GM19452 (cell line): ENCODE results near the gene CILP.
"Not testable (repeated sequence)": the region's sequence is repeated elsewhere in the genome, so short reads cannot be mapped to it uniquely, and the experiment has no call there.

Experiments
- ATAC-seq: cut with Tn5 transposase; IDR thresholded peaks from one replicate; pipeline ENCODE4 v1.9.1; 2021; ENCODE audit not compliant: unreplicated experiment

The CILP gene, protein sequence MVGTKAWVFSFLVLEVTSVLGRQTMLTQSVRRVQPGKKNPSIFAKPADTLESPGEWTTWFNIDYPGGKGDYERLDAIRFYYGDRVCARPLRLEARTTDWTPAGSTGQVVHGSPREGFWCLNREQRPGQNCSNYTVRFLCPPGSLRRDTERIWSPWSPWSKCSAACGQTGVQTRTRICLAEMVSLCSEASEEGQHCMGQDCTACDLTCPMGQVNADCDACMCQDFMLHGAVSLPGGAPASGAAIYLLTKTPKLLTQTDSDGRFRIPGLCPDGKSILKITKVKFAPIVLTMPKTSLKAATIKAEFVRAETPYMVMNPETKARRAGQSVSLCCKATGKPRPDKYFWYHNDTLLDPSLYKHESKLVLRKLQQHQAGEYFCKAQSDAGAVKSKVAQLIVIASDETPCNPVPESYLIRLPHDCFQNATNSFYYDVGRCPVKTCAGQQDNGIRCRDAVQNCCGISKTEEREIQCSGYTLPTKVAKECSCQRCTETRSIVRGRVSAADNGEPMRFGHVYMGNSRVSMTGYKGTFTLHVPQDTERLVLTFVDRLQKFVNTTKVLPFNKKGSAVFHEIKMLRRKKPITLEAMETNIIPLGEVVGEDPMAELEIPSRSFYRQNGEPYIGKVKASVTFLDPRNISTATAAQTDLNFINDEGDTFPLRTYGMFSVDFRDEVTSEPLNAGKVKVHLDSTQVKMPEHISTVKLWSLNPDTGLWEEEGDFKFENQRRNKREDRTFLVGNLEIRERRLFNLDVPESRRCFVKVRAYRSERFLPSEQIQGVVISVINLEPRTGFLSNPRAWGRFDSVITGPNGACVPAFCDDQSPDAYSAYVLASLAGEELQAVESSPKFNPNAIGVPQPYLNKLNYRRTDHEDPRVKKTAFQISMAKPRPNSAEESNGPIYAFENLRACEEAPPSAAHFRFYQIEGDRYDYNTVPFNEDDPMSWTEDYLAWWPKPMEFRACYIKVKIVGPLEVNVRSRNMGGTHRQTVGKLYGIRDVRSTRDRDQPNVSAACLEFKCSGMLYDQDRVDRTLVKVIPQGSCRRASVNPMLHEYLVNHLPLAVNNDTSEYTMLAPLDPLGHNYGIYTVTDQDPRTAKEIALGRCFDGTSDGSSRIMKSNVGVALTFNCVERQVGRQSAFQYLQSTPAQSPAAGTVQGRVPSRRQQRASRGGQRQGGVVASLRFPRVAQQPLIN

DNA sequence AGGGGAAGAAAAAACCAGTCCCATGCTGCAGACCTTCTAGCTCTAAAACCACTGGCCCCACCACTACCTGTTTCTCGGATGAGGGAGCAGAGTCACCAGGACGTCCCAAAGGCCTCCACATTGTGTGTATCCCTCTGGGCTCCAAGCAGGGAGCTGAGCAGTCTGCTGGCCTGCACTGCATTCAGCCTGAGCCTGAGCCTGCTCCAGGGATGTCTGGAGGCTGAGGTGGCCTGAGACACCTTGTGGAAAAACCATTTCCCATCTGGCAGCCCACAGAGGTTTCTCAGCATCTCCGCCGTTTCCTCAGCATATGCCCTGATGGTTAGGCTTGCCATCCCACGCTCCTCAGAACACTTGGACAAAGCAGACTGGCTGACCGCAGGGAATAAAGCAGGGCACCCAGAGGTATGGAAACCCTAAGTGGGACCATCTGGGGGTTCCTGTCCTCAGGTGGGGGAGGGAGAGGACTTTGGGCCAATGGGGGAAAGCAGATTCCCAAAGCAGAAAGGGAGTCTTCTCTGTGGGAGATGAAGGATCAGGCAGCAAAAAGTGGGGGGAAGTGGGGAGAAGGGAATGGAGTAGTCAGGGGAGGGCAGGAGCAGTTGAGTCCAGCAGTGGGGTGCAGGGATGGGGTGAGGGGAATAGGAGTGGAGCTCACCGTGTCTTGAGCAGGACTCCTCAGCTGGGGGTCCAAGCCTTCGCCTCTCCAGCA lies at the start of gene CILP:
CILP (minus strand) TSS at position 704 of the 712 bp plus-strand sequence. CDS start 1,718 bp downstream, outside the sequence.
- ATAC-seq, result no peak

- ATAC-seq, result no peak
These were observed 49.7 kb upstream of the CILP start for GRCh38 chr15:65260968-65261367.

DNA sequence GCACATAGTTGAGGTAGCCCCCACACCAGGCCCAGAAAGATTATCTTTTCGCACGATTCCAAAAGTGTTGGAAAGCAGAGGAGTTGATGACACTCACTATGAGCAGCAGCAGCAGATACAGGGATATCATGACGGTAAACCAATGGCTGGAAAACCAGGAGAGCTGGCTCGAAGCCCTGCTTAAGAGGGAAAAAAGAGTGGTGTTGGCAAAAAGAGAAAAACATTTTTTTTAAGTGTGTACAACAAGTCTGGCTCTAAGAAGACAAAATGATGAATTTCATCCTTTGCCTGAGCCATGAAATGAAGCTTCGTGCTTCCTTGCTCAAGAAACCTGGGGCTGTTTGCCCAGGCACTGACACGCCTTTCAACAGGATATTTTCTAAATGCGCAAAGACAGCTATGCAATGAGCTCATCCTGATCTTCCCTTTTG lies 48.1 kb upstream of the CILP start:
- no peak for ATAC-seq

DNA sequence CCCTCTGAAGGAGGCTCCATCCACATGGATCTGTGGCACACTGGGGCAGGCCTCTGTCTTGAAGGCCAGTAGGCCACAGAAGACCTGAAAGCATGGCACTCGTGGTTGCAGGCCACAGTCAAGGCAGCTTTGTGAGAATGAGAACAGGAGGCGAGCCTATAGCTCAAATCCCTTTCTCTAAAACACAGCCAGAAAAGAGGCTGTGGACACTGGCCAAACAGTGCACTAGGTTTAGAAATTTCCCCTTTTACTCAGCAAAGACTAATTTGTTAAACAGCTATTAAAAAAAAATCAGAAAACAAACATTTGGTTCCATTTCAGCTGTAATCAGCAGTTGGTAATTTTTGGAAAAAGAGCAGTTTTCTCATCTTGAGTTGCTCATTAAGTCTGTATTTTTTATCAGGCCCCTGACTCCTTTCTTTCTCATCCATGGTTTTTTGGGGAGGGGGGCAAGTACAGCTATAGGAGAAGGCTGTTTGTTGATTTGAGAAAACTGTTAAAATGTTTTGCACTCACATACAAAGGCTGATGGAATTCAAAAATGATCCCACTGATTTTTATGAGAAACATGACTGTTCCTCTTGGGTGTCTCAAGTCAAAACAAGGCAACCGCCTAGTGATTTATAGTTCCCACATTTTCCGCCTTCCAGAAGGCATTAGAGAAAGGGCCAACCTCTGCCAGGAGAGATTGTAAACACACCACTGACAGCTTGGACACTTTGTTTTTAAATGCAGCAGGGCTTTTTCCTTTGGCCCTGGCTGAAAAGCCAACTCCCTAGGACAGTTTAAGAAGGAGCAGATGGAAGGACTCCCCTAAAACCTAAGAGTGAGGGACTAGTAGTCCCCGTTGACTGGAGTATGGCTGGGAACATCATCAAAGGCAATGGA lies 47.3 kb upstream of the CILP start:
- no peak for ATAC-seq

DNA sequence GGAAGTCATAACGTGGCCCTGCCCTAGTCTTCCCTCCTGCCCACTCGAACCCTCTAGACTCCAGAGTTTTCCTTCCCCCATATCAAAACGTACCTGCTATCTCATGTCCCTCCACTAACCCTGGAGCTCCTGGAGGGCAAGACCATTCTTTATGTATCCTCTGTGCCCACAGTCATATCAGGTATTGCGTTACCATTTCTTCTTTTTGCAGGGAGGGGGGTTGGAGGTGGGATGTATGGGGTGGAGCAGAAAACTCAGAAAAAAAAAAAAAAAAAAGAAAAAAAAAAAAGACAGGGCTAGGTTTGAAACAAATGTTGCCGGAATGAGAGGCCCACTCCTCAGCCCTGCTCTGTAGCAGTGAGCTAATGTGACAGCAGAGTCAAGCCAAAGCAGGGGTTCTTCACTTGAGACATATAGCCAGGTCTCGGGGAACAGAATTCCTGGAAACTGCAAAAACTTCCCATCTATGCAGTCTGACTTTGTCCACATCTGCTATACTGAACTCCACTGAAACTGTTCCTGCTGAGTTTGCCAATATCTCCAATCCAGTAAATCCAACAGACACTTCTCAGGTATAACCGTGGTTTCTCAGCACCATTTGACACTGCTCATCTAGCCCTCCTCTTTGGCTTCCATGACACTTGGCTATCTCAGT lies 44.3 kb upstream of the CILP start:
- ATAC-seq, result no peak

- ATAC-seq, result no peak
These were observed 43.5 kb upstream of the CILP start for GRCh38 chr15:65254758-65255157.

DNA sequence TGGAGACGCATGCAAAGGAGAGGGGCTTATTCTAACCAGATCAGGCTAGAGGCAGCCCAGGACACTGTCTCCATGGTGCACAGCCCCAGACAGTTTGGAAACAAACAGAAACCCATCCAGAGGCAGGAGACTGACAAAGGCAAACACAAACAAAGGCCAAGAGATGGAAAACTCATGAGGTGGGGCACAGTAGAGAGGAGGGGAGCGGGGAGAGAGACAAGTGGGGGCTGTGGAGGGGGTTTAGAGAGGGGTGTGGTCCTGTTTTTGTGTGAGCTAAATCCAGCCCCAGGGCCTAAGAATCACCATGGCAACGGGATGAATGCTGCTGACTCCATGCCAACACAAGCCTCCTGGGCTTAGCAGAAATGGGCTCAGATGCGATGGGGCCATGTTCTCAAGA lies 43.1 kb upstream of the CILP start:
- ATAC-seq, result no peak

DNA sequence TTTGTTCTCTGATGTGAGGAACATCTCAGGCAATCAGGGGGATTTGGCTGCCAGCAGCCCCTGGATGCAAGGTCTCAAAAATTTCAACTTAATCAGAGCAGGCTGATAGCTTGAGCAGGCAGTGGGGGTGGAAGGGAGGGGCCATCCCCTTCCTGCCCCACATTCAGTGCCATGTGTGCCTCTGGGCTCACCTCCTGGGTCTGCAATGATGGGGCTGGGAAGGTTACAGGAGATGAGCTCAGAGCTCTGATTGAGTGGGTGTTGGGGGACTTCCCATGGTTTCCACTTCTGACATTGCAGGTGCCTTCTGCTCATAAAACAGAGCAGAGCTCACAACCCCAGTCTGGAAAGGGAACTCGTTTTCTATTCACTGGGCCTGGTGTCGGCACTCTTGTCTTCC lies 38.4 kb upstream of the CILP start:
- ATAC-seq, result no peak

- ATAC-seq, result no peak
These were observed 37.4 kb upstream of the CILP start for GRCh38 chr15:65248511-65249255.

DNA sequence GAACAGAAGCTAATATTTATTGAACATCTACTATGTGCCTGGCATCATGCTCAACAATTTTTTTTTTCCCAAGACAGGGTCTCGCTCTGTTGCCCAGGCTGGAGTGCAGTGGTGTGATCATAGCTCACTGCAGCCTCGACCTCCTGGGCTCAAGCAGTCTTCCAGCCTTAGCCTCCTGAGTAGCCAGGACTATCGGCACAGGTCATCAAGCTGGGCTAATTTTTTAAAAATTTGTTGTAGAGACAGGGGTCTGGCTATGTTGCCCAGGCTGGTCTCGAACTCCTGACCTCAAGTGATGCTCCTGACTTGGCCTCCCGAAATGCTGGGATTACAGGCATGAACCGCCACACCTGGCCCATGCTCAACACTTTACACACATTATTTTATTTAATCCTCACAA lies 35.7 kb upstream of the CILP start:
- ATAC-seq, result no peak

- ATAC-seq, result no peak
These were observed 34.9 kb upstream of the CILP start for GRCh38 chr15:65246026-65246714.

GRCh38 chr15:65245096-65245856 lies 34.0 kb upstream of the CILP start:
- ATAC-seq, result no peak

DNA sequence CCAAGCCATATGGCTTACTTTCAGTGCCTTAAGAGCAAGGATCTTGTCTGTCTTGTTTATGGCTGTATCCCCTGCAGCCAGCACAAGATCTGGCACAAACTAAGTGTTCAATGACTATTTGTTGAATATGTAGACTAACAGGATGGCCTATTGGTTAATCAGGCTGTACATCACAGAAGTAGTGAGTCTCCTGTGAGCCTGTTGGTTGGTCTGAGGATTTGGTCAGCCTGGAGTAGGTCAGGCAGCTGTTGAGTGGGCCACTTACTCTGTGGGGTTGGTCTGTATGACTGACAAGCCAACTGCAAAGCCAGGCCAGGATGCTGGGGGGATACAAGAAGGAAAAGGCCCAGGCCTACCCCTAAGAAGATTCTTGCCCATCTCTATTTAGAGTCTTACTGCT lies 33.4 kb upstream of the CILP start:
- ATAC-seq, result no peak

GRCh38 chr15:65236443-65236842 lies 25.2 kb upstream of the CILP start:
- not testable (repeated sequence) for ATAC-seq

GRCh38 chr15:65233696-65234095 lies 22.4 kb upstream of the CILP start:
- ATAC-seq, result no peak

GRCh38 chr15:65232520-65232919 lies 21.2 kb upstream of the CILP start:
- ATAC-seq, result no peak

- ATAC-seq, result no peak
These were observed 20.0 kb upstream of the CILP start for GRCh38 chr15:65231306-65231705.
